DND-41 (cell line): ENCODE data around the gene WNT1.

Source experiments
- ATAC-seq: fragments of 200-7000 bp; cut with Tn5 transposase; 3 replicates; pipeline ENCODE4 v1.9.1; 2021; ENCODE audit warnings: low read depth; ENCODE audit not compliant: insufficient read depth
- DNase-seq: peaks from one replicate; pipeline ENCODE4 v3.0.0-alpha.2; 2020
- H2AFZ ChIP-seq: 2 replicates; pipeline ENCODE4 v1.6.0; 2012; ENCODE audit warnings: low read depth, low read length
- H3K27ac ChIP-seq: 2 replicates; pipeline ENCODE4 v1.5.1; 2012; ENCODE audit warnings: low read length, inconsistent platforms
- H3K27me3 ChIP-seq: fragments of 200-600 bp; sonication (generic); 2 replicates; pipeline ENCODE4 v1.6.0; 2012; ENCODE audit warnings: low read length, mild to moderate bottlenecking, inconsistent platforms; ENCODE audit not compliant: insufficient read depth, poor library complexity
- H3K36me3 ChIP-seq: 2 replicates; pipeline ENCODE4 v1.5.1; 2012; ENCODE audit warnings: low read length, inconsistent platforms; ENCODE audit not compliant: insufficient read depth
- H3K4me1 ChIP-seq: 2 replicates; pipeline ENCODE4 v1.5.1; 2012; ENCODE audit warnings: mild to moderate bottlenecking, low read length; ENCODE audit not compliant: insufficient read depth
- H3K4me2 ChIP-seq: 2 replicates; pipeline ENCODE4 v1.6.0; 2012; ENCODE audit warnings: mild to moderate bottlenecking, moderate library complexity, low read length, inconsistent platforms; ENCODE audit not compliant: insufficient read depth
- H3K4me3 ChIP-seq, 2 experiments: fragments of 200-600 bp in 1 of 2; shearing (Covaris generic) in 1 of 2; 2 replicates each; pipeline ENCODE4 v1.5.1; 2012 to 2016; ENCODE audit warnings: inconsistent platforms in 2 of 2, low read length in 2 of 2, mild to moderate bottlenecking in 2 of 2, low read depth in 1 of 2, moderate library complexity in 1 of 2
- H3K79me2 ChIP-seq: 2 replicates; pipeline ENCODE4 v1.6.0; 2012; ENCODE audit warnings: low read length, inconsistent platforms; ENCODE audit not compliant: insufficient read depth
- H3K9ac ChIP-seq: 2 replicates; pipeline ENCODE4 v1.6.0; 2012; ENCODE audit warnings: low read depth, mild to moderate bottlenecking, inconsistent platforms, low read length, moderate library complexity
- H3K9me3 ChIP-seq: 2 replicates; pipeline ENCODE4 v1.5.1; 2012; ENCODE audit warnings: low read length, moderate library complexity, mild to moderate bottlenecking, inconsistent platforms; ENCODE audit not compliant: insufficient read depth, severe bottlenecking
- H4K20me1 ChIP-seq: 2 replicates; pipeline ENCODE4 v1.6.0; 2012; ENCODE audit warnings: low read length; ENCODE audit not compliant: insufficient read depth
- CTCF ChIP-seq: IDR thresholded peaks from 2 replicates; pipeline ENCODE4 v1.5.1; 2012; ENCODE audit warnings: borderline replicate concordance, low read length, moderate library complexity, mild to moderate bottlenecking; ENCODE audit not compliant: poor library complexity, severe bottlenecking; ENCODE audit errors: extremely low read depth
- EZH2 ChIP-seq: IDR thresholded peaks from 3 replicates; pipeline ENCODE4 v1.6.1; 2012; ENCODE audit warnings: borderline replicate concordance, low read depth, mild to moderate bottlenecking, moderate library complexity, low read length, inconsistent platforms; ENCODE audit not compliant: severe bottlenecking

Gene WNT1

GRCh38 chr12:48972213-48972951 lies 5.7 kb upstream of the WNT1 start:
- no peaks in the 10 kb centered on the region for H3K9me3 ChIP-seq
- no peak overlapping the region for H2AFZ ChIP-seq
- H3K27me3 ChIP-seq, result peaks cover 58% of the 10 kb centered on the region
- peaks cover 17% of the 10 kb centered on the region for H3K4me1 ChIP-seq
- 0 out of 2 replicates have a peak overlapping the region, but pooled peaks have one; percentile 65 for H3K4me2 ChIP-seq
- peaks cover 11% of the 10 kb centered on the region for H4K20me1 ChIP-seq
- TF ChIP-seq CTCF (no peak), EZH2 (no peak)
- DNase-seq, result no peak
- H3K27ac ChIP-seq, result no peak overlapping the region
- no peak overlapping the region for H3K9ac ChIP-seq
- H3K36me3 ChIP-seq, result no peaks in the 10 kb centered on the region
- ATAC-seq, result no peak
- no peaks in the 10 kb centered on the region for H3K79me2 ChIP-seq
- H3K4me3 ChIP-seq, result no peak overlapping the region

- peaks cover 11% of the 10 kb centered on the region for H4K20me1 ChIP-seq
- TF ChIP-seq EZH2, result no peak
- TF ChIP-seq CTCF, result no peak
- no peak overlapping the region for H3K4me3 ChIP-seq
- no peak overlapping the region for H2AFZ ChIP-seq
- ATAC-seq (no peak), DNase-seq (no peak)
- H3K4me2 ChIP-seq, result no peak overlapping the region
- H3K27me3 ChIP-seq, result peaks cover 60% of the 10 kb centered on the region
- H3K4me1 ChIP-seq, result peaks cover 23% of the 10 kb centered on the region
- H3K9me3 ChIP-seq, result no peaks in the 10 kb centered on the region
- no peaks in the 10 kb centered on the region for H3K36me3 ChIP-seq
- H3K79me2 ChIP-seq, result no peaks in the 10 kb centered on the region
- no peak overlapping the region for H3K9ac ChIP-seq
- no peak overlapping the region for H3K27ac ChIP-seq
These were observed 5.1 kb upstream of the WNT1 start for GRCh38 chr12:48972952-48973483.

GRCh38 chr12:48973531-48973930 lies 4.6 kb upstream of the WNT1 start:
- Histone ChIP-seq H3K79me2 (no peaks in the 10 kb centered on the region), H3K9ac (no peak overlapping the region), H3K4me1 (peaks cover 25% of the 10 kb centered on the region), H3K4me3 (no peak overlapping the region), H3K27ac (no peak overlapping the region), H3K9me3 (no peaks in the 10 kb centered on the region), H3K4me2 (no peak overlapping the region), H4K20me1 (peaks cover 11% of the 10 kb centered on the region), H2AFZ (no peak overlapping the region), H3K27me3 (peaks cover 56% of the 10 kb centered on the region), H3K36me3 (no peaks in the 10 kb centered on the region)
- DNase-seq (no peak), ATAC-seq (no peak)
- TF ChIP-seq CTCF (no peak), EZH2 (no peak)
